Endothelial cell of coronary artery (primary cell): ENCODE results near the gene ALKBH7. TPM values are rescaled to one million over a fixed set of nuclear protein-coding genes. Genes with fewer than 3 reads are reported as not detected.

Source experiments
- total RNA-seq: library from RNA; depleted of rRNA; stranded (reverse); fragments of >200 nt; gene quantifications from 2 replicates; pipeline ENCODE4 v1.2.3, GENCODE V29; 2014

ALKBH7 gene, protein sequence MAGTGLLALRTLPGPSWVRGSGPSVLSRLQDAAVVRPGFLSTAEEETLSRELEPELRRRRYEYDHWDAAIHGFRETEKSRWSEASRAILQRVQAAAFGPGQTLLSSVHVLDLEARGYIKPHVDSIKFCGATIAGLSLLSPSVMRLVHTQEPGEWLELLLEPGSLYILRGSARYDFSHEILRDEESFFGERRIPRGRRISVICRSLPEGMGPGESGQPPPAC
- total RNA-seq = 20.6 and 24.6 TPM in 2 replicates

DNA sequence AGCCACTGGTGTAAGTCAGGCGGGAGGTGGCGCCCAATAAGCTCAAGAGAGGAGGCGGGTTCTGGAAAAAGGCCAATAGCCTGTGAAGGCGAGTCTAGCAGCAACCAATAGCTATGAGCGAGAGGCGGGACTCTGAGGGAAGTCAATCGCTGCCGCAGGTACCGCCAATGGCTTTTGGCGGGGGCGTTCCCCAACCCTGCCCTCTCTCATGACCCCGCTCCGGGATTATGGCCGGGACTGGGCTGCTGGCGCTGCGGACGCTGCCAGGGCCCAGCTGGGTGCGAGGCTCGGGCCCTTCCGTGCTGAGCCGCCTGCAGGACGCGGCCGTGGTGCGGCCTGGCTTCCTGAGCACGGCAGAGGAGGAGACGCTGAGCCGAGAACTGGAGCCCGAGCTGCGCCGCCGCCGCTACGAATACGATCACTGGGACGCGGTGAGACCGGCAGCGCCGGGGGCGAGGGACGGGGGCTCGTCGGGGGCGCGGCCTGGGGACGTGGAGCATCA lies at the start of gene ALKBH7:
TSS of gene ALKBH7 (plus strand) at position 201 of the 502 bp plus-strand sequence. CDS start at position 228, 27 bp downstream.

DNA sequence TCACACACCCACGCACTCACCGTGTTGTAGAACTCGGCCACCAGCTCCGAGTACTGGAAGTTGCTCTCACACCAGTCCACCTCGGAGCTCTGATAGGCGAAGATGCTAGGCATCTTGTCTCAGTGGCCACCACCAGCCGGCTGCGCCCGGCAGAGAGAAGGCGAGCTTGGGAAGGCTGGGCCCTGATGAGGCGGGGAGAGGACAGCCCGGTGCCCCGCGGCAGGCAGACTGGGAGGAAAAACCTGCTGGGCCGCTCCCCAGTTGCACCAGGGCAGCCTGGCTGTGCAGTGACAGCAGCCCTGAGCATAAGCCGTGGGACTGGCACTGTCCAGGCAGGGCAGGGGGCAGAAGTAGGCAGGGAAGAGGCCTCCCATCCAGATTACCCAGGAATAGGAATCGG lies 39.2 kb upstream of the ALKBH7 start, which contains the start of gene ACER1:
TSS of gene ACER1 (minus strand) at position 174 of the 400 bp plus-strand sequence. CDS start at position 113, 61 bp downstream.

DNA sequence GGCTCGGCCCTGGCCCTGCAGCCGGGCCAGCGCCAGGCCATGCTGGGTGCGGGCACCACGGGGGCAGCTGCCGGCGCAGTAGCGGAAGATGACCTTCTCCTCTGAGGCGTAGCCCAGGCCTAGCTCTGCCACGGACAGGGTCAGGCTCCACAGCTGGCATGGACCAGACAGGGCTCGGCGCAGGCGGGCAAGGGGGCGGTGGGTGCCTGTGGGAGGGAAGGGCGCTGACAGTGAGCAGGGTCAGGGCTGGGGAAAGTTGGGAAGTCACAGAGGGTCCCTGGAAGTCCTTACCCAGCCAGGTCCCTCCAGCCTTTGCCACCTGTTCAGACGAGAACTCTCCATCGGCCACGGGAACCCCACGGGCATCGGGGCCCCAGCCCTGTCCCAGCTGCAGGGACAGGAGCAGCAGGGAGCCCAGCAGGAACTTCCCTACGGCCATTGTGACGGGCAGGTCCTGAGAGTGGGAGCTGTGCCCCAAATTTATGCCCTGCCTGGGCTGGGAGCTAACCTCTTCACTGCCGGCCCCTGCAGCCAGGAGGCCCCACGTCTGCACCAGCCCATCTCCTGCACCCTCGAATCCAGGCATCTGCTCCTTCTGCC lies 2.9 kb downstream of the ALKBH7 start, which contains the start of gene PSPN:
TSS of gene PSPN (minus strand) at position 523 of the 600 bp plus-strand sequence. CDS start at position 439, 84 bp downstream.

DNA sequence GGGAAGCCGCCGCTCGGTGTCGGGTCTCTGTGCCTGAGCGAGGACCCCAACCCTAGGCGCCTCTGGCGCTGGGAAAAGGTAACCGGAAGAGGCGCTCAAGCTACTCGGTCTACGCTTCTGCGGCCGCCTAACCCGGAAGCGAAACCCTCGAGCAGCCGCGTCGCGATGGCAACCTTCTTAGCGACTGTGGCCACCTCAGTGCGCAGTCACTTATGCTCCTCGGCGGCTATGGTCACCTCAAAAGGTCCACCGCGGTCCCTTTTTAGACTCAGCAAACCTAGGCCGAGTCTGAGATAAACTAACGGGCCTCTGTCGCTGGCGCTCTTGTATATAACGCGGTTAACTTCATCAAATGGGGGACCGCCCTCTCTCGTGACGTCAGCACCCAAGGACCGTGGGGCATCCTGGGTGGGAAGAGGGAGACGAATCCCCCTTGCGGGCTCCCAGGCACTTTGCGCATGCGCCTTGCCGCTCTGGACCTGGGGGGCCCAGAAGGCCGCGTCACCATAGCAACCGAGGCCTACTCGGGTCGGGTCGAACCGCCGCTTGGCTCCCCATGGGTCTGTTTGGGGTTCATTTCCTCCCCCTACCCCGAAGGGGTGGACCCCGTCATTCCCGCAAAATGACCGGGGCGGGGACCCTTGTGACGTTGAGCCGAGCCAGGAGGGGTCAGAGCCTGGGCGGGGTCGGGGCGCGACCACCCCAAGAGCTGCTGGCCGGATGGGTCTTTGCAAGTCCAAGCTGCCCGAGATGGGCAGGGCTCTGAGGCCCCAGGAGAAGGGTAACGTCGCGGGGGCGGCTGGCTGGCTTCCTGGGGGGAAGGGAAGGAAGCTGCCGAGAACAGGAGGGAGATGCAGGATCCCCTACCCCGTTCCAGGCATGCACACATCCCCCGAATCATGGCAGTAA lies 20.7 kb downstream of the ALKBH7 start, which contains the start of gene GTF2F1:
TSS of gene GTF2F1 (minus strand) at position 91 of the 909 bp plus-strand sequence. CDS start 169 bp downstream, outside the sequence.

DNA sequence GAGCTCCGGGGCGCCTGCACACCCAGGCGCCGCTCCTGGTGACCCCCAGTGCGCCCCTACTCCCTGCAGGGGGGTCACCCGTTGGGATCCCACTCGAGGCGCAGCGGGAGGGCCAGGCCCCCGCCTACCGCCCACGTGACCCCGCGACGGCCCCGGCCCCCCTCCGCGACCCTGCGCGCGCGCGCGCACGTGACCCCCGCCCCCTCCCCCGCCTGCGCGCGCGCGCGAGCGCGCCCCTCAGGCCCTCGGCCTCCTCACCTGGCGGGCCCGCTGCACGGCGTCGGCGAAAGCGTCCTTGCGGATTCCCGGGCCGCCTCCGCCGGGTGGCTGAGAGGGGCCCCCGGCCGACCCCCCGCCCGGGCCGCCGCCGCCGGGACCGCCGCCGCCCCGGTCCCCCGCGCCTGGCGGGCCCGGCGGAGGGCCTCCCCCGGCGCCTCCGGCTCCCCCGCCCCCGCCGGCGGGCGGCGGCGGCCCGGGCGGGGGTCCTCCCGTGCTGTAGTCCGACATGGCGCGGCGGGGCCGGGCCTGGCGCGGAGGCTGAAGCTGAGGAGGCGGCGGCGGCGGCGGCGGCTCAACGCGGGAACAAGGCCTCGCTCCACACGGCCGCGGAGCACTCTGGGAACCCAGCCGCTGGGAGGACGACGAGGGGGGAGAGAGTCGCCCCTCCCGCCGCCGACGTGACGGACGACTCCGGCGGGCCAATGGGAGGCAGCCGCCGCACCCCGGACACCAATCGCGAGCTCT lies 51.8 kb downstream of the ALKBH7 start, which contains the start of gene KHSRP:
TSS of gene KHSRP (minus strand) at position 617 of the 744 bp plus-strand sequence. CDS start at position 507, 110 bp downstream.

Other genes starting within 250 kb of the ALKBH7 start
- gene ACSBG2, start 237.1 kb upstream of the ALKBH7 start, total RNA-seq = not detected in 2 replicates
- 4.6 and 7.4 TPM in 2 replicates for gene MLLT1, start 92.8 kb upstream of the ALKBH7 start, total RNA-seq
- not detected in 2 replicates for gene ACER1, start 39.2 kb upstream of the ALKBH7 start, total RNA-seq
- 59.7 and 64.0 TPM in 2 replicates for gene CLPP, start 11.3 kb upstream of the ALKBH7 start, total RNA-seq
- 0.54 and 1.6 TPM in 2 replicates for gene PSPN, start 3.1 kb downstream of the ALKBH7 start, total RNA-seq
- gene GTF2F1, start 20.4 kb downstream of the ALKBH7 start, total RNA-seq = 66.7 and 66.9 TPM in 2 replicates
- gene KHSRP, start 52.0 kb downstream of the ALKBH7 start, total RNA-seq = 119 and 132 TPM in 2 replicates
- gene SLC25A41, start 61.0 kb downstream of the ALKBH7 start, total RNA-seq = under 0.01 and 0.09 TPM in 2 replicates
- 14.5 and 18.7 TPM in 2 replicates for gene SLC25A23, start 87.0 kb downstream of the ALKBH7 start, total RNA-seq
- not detected in 2 replicates for gene CRB3, start 91.5 kb downstream of the ALKBH7 start, total RNA-seq
- not detected in 2 replicates for gene DENND1C, start 109.0 kb downstream of the ALKBH7 start, total RNA-seq
- gene TUBB4A, start 129.5 kb downstream of the ALKBH7 start, total RNA-seq = not detected in 2 replicates
- gene TNFSF9, start 158.2 kb downstream of the ALKBH7 start, total RNA-seq = 0.75 and 0.99 TPM in 2 replicates
- gene CD70, start 218.4 kb downstream of the ALKBH7 start, total RNA-seq = not detected in 2 replicates